GM12872 (cell line): ENCODE data around the gene ASB8.

ENCODE experiments used
- CTCF ChIP-seq: IDR thresholded peaks from 3 replicates; pipeline ENCODE4 v1.5.1; 2011; ENCODE audit warnings: low read depth, mild to moderate bottlenecking, low read length, moderate library complexity; ENCODE audit not compliant: insufficient read depth

The ASB8 gene

GRCh38 chr12:48189331-48190125 is 32.2 kb upstream of the ASB8 start:
- peak; percentile 83 for TF ChIP-seq CTCF

GRCh38 chr12:48187916-48188695 is 30.8 kb upstream of the ASB8 start:
- no peak for TF ChIP-seq CTCF

GRCh38 chr12:48185181-48185919 is 28.0 kb upstream of the ASB8 start:
- no peak for TF ChIP-seq CTCF

- no peak for TF ChIP-seq CTCF
Observed at GRCh38 chr12:48184549-48184922, 27.2 kb upstream of the ASB8 start.

- TF ChIP-seq CTCF, result no peak
Observed at GRCh38 chr12:48183876-48184548, 26.7 kb upstream of the ASB8 start.

- peak; percentile 50 for TF ChIP-seq CTCF
Observed at GRCh38 chr12:48183091-48183875, 26.0 kb upstream of the ASB8 start, which contains the start of gene CCDC184. Gene CCDC184 (plus strand): TSS chr12:48183644. CDS start chr12:48184123, 479 bp downstream.
